CD4-positive, alpha-beta T cell treated with Interleukin-6 for 4 hours (primary cell): ENCODE measurements around the gene CDC42BPB.

Source experiments
- DNase-seq: peaks from one replicate; pipeline ENCODE4 v3.0.0-alpha.2; 2020; ENCODE audit warnings: mixed read lengths

Gene CDC42BPB

GRCh38 chr14:102889615-102890014, 167.7 kb downstream of the CDC42BPB start:
- DNase-seq, result no peak

DNA sequence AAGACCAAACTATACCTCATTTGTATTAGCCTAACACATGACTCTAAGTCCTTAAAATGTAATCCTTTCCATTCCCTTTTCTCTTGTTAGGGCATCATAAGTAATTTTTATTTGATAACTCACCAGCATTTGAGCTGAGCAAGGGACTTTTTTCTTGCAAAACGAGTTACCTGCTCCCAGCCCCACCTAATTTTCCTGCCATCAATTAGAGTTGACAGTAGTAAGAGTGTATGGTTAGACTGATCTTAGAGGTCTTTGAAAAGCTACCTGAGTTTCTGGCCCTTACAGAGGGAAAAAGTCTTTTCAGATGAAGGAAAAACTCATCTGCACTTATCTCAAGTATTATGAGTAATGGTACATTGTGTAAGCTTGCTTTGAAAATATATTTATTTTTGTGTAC, 168.6 kb downstream of the CDC42BPB start:
- no peak for DNase-seq

GRCh38 chr14:102885737-102886447, 171.5 kb downstream of the CDC42BPB start:
- no peak for DNase-seq

- DNase-seq, result no peak
These were observed 173.8 kb downstream of the CDC42BPB start for GRCh38 chr14:102883554-102883953.

- no peak for DNase-seq
These were observed 174.2 kb downstream of the CDC42BPB start for GRCh38 chr14:102883089-102883541.
